Kidney epithelial cell (primary cell): Measurements from ENCODE around the gene NEK2. TPM values are rescaled to one million over a fixed set of nuclear protein-coding genes. Genes with fewer than 3 reads are reported as not detected.

ENCODE experiments used
- DNase-seq: peaks from one replicate; pipeline ENCODE4 v3.0.0-alpha.2; 2010; ENCODE audit warnings: low read depth
- H3K27me3 ChIP-seq: 2 replicates; pipeline ENCODE4 v1.6.0; 2011; ENCODE audit warnings: low read length; ENCODE audit not compliant: control insufficient read depth, insufficient read depth
- H3K36me3 ChIP-seq: 2 replicates; pipeline ENCODE4 v1.5.1; 2011; ENCODE audit warnings: low read length; ENCODE audit not compliant: control insufficient read depth, insufficient read depth
- H3K4me3 ChIP-seq: 2 replicates; pipeline ENCODE4 v1.5.1; 2011; ENCODE audit warnings: low read depth, mild to moderate bottlenecking, control low read depth, low read length
- total RNA-seq: library from RNA; depleted of rRNA; stranded (reverse); fragments of >200 nt; gene quantifications from 2 replicates; pipeline ENCODE4 v1.2.3, GENCODE V29; 2015
- TF ChIP-seq, protein P1 (sequence below): IDR thresholded peaks from 2 replicates; pipeline ENCODE4 v1.5.1; 2011; ENCODE audit warnings: mild to moderate bottlenecking, moderate library complexity, low read length, control low read depth, inconsistent platforms; ENCODE audit not compliant: insufficient read depth, poor library complexity, severe bottlenecking

NEK2 gene
- total RNA-seq, 1 donor from 2014 or later: 4.3 TPM

DNA sequence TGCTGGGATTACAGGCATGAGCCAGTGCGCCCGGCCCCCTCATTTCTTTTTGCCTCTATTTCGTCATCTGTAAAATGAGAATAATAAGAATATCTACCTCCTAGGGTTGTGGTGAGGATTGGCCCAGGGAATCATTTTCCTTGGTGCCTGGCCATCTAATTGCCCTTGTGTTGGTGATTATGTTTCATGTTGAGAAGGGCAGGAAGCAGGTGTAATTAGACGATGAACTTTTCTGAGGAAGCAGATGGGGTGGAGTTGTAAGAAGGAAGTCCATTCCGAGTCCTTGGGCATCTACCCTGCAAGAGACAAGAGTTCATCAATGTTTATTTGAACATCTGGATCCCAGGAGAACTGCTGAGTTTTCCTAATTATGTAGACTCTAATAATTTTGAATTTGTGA lies 38.7 kb upstream of the NEK2 start:
- H3K36me3 ChIP-seq: no peaks in the 10 kb centered on the region
- DNase-seq: no peak
- H3K4me3 ChIP-seq: no peak overlapping the region
- TF ChIP-seq, protein P1, sequence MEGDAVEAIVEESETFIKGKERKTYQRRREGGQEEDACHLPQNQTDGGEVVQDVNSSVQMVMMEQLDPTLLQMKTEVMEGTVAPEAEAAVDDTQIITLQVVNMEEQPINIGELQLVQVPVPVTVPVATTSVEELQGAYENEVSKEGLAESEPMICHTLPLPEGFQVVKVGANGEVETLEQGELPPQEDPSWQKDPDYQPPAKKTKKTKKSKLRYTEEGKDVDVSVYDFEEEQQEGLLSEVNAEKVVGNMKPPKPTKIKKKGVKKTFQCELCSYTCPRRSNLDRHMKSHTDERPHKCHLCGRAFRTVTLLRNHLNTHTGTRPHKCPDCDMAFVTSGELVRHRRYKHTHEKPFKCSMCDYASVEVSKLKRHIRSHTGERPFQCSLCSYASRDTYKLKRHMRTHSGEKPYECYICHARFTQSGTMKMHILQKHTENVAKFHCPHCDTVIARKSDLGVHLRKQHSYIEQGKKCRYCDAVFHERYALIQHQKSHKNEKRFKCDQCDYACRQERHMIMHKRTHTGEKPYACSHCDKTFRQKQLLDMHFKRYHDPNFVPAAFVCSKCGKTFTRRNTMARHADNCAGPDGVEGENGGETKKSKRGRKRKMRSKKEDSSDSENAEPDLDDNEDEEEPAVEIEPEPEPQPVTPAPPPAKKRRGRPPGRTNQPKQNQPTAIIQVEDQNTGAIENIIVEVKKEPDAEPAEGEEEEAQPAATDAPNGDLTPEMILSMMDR: no peak
- no peaks in the 10 kb centered on the region for H3K27me3 ChIP-seq

DNA sequence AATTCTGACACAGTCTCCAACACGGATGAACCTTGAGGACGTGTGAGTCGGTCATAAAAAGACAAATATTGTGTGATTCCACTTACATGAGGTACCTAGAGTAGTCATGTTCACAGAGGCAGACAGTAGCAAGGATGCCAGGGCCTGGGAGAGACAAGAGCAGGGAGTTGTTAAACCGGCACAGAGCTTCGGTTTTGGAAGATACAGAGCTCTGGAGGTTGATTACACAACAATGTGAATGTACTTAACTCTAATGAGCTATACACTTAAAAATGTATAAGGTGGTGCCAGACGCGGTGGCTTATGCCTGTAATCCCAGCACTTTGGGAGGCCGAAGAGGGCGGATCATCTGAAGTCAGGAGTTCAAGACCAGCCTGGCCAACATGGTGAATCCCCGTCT lies 37.8 kb upstream of the NEK2 start:
- H3K4me3 ChIP-seq: no peak overlapping the region
- no peaks in the 10 kb centered on the region for H3K36me3 ChIP-seq
- H3K27me3 ChIP-seq: no peaks in the 10 kb centered on the region
- no peak for DNase-seq
- TF ChIP-seq, protein P1: no peak

DNA sequence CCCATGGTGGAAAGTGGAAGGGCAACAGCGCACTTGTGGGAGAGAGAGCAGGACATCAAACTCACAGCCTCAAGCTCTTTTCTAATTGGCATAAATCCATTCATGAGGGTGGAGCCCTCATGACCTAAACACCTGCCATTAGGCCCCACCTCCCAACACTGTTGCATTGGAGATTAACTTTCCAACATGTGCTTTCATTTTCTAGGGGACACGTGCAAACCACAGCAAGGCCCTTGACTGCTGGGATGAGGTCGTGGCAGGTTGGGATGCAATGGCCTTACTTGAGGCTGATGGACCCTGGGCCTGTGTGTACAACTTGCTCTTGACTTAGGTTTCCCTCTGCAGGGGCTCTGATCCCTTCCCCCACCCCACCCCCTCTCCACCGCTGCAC lies 35.9 kb upstream of the NEK2 start:
- no peaks in the 10 kb centered on the region for H3K27me3 ChIP-seq
- TF ChIP-seq, protein P1: no peak
- no peak for DNase-seq
- no peak overlapping the region for H3K4me3 ChIP-seq
- H3K36me3 ChIP-seq: no peaks in the 10 kb centered on the region

DNA sequence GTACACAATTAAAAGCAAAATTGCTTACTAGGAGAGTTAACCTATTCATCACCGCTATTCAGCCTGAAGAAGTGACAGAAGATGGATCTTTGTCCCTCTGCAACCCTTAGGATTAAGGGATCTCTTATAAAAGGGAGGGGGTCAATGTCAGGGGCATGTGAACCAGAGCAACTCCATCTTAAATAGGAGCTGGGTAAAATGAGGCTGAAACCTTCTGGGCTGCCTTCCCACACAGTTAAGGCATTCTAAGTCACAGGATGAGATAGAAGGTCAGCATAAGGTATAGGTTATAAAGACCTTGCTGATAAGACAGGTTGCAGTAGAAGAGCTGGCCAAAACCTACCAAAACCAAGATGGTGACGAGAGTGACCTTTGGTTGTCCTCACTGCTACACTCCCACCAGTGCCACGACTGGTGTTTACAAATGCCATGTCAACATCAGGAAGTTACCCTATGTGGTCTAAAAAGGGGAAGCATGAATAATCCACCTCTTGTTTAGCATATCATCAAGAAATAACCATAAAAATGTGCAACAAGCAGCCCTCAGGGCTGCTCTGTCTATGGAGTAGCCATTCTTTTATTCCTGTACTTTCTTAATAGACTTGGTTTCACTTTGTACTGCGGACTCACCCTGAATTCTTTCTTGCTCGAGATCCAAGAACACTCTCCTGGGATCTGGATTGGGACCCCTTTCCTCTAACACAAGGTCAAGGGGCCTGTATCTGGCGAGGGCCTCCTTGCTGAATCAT lies 35.3 kb upstream of the NEK2 start:
- TF ChIP-seq, protein P1: no peak
- DNase-seq: no peak
- Histone ChIP-seq H3K27me3 (no peaks in the 10 kb centered on the region), H3K36me3 (no peaks in the 10 kb centered on the region), H3K4me3 (no peak overlapping the region)

DNA sequence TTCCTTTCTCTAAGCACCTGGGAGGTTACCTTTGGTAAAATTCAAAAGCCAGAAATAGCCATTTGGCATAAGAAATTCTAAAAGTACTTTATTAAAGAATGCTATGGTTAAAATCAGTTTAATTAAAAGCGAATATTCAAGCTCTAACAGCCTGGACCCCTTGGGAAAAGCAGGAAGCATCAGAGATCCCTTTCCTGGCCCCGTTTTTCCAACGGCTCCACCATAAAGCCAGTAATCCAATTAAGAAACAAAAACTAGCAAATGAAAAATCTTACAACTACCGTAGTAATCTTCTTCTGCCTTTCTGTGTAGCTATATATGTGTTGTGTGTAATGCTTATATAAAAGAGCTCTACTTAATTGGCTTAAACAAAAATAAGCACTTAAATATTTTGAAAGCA lies 33.5 kb upstream of the NEK2 start:
- no peaks in the 10 kb centered on the region for H3K27me3 ChIP-seq
- no peaks in the 10 kb centered on the region for H3K36me3 ChIP-seq
- no peak for DNase-seq
- H3K4me3 ChIP-seq: no peak overlapping the region
- TF ChIP-seq, protein P1: no peak

DNA sequence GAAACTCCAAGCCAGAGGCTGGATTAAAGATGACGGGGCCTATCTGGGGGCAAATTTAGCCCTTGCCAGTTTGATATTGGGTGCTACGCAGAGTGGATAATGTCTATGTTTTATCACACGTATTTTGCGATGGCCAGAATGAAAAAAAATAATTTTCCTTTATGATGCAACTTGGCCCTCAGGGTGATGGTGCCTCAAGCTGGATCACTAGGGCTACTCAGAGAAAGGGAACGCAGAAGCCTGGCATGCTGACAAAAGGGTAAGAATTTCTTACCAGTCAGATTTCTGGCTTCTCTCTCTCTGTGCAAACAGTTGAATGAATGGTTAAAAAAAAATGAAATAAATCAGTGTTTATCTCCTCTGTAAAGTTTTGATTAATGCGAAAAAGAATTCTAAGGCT lies 32.6 kb upstream of the NEK2 start:
- TF ChIP-seq, protein P1: no peak
- H3K4me3 ChIP-seq: no peak overlapping the region
- no peak for DNase-seq
- no peaks in the 10 kb centered on the region for H3K27me3 ChIP-seq
- no peaks in the 10 kb centered on the region for H3K36me3 ChIP-seq
